GM19467 (cell line): Measurements from ENCODE around the gene APBB2.

Experiments
- ATAC-seq: cut with Tn5 transposase; IDR thresholded peaks from one replicate; pipeline ENCODE4 v1.9.1; 2021; ENCODE audit warnings: mild to moderate bottlenecking, moderate library complexity; ENCODE audit not compliant: unreplicated experiment

APBB2 gene

DNA sequence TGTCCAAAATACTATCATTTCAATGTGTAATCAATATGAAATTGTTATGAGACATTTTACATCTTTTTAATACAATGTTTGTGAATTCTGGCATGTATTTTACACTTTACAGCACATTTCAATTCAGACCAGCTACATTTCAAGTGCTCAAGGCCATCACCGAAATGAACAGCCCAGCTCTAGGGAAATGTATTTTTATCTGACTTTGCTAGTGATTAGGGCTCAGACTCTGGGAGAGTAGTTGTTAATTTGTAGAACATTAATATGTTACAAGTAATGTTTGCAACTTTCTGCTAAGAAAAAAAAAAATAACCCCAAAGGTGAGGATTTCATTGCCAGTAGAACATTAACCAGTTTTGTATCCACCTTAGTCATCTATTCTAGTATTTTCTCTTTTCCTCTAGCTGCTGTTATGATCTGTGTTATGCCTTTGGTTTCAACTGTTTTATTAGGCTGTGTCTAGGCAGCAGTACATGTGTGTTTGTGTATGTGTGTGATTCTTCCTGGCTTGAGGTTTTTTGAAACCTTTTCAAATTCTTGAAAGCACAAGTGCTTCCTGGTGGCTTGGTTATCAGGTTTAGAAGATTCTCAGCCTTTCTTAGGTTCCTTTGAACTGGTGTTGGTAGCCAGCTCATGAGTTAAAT lies 338.7 kb downstream of the APBB2 start:
- peak; percentile 64 for ATAC-seq

DNA sequence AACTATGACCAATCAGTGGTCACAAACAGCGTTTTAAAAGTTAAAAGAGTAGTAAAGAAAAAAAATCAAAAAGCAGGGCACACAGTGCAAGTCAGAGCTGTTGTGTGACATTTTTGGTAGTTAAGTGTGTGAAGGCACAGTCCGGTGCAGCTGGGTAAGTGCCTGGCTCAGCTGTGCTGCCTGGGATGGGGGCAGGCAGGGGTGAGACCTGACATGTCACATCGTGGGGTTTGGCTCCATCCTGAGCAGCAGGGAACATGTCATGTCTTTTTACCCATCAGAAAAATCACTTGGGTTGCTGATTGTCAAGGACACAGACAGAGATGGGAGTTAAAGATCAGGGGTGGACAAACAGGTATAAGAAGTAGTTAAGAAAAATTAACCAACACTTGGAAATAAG lies 339.4 kb downstream of the APBB2 start:
- no peak for ATAC-seq

DNA sequence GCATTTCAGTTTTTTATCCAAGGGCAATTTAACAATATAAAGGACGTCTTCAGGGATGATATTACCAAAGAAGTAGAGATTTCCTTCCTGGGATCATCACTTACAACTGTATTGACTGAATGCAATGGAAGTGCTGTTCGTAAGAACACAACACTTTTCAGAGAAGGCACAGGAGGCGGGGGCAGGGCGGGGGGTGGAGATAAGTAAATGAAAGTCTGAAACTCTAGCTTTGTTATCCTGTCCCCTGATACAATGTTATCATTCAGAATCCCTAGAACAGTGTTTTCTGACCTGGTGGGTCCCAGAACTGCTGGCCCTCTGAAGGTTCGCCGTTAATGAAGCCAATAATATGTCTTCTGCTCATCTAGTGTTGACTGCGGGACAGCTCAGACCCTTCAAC lies 340.0 kb downstream of the APBB2 start:
- no peak for ATAC-seq

DNA sequence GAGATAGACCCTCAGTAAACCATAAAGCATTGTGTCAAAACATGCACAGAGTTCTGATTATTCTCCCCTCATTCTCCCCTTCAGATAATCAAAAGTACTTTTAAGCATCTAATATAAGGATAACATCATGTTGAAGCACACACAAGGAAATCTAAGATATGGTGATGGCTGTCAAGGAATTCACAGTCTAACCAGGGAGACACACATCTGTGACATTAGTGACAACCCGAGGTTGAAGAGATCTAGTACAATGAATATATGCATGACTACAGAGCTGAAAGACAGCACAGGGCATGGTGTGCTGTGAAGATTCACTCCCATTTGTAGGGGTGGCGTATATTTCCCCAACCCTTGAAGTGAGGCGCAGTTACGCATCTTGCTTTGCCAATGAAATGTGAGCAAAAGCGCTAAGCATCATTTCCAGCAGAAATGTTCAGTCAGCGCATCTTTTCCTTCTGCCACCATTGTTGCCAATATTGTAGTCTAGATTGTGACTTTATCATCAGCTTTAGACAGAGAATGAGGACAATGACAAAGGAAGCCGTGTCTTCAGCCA lies 342.6 kb downstream of the APBB2 start:
- no peak for ATAC-seq

DNA sequence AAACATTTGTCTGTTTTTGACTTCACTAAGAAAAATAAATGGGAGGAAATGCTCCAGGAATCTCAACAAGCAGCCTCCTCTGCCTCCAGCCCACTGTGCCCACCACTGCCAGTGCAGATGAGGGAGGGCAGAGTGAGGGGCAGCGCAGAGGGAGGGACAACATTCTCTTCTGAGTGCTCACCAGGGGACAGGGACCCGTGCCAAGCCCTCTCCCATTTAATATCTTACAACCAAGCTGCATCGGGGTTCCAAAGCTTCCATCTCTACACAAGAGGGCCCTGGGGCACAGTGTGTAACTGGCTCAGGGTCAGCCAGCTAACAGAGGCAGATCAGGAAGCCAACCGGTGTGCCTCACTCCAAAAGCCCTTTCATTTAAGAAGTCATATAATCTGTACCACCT lies 344.2 kb downstream of the APBB2 start:
- ATAC-seq = no peak

DNA sequence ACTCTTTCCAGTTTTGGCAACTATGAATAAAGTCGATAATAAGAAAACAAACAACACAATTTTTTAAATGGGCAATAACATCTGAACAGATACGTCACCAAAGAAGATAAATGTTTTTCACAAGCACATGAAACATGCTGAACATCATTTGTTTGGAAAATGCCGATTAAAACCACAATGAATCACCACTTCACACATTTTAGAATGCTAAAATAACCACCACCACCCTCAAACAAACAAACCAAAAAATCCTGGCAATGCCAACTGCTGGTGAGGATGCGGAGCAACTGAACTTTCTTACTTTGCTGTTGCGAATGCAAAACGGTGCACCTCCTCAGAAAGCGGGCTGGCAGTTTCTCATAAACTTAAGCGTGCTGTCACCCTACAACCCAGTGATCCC lies 348.6 kb downstream of the APBB2 start:
- no peak for ATAC-seq

DNA sequence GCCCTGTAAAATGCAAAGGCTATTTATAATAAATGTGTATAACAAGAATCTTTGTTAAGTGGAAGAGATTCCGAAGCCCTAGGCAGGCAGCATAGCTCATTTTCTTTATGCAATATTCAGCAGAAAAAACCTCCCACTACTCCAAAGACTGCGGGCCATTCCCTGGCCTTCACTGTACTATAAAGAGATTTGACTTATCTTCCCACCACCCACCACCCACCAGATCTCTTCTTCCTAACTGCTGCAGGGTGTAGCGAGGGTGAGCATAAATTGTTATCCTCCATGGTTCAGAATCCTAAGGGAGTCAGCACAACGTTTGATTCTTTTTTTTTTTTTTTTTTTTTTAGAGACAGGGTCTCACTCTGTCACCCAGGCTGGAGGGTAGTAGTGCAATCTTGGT lies 349.8 kb downstream of the APBB2 start:
- no peak for ATAC-seq

DNA sequence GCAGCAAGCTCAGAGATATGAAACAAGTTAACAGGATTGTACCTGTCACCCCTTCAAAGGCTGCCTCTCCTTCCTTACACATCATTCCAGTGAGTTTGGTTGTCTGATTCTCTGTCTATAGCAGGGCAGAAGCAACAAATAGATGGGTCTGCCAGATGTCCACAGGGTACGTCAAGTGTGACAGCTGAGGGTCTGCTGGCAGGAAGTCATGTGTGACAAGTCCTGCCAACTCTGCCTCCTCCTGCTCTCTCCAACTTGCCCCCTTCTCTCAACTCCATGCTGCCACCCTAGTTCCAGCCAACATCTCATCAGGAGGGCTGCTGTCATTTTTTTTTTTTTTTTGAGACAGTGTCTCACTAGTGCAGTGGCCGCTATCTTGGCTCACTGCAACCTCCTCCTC lies 355.4 kb downstream of the APBB2 start:
- ATAC-seq = no peak

DNA sequence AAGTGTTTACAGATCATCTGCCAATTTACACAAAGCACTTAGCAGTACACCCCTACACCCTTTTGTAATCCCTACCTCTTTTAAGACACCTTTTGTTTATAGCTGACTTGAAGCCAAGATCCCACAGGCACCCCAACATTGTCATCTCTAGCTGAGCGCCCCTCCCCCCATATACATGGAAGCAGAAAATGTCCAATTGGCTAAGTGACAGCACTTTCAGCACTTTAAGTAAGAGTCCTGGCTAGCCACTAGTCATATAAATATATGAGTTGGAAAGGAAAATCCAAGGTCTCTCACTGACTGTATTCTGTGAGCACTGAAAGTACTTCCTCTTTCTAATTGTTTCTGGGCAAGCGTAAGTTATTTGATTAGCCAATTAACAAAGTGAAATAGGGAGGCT lies 356.4 kb downstream of the APBB2 start:
- ATAC-seq = no peak

DNA sequence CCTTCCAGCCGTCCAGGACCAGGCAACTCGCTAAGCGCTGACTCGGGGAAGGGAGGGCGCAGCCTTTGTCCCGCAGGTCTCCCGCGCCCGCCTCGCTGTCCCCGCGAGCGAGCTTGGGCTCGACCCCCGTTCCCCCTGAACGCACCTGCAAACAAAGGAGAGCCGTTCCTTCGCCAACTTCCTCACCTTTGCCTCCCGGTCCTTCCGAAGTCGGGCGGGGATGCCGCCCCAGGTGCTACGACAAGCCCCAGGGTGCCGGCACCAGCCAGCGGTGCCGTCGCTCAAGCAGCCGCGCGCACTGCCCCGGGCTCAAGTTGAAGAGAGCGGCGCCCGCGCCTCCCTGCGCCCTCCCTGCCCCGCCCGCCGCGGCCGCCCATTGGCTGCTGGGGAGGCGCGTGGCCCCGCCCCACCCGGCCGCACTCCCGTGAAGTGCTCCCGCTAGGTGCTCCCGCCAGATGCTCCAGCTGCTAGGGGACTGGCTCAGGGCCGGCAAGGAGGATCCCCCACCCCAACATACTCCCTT lies 357.4 kb downstream of the APBB2 start:
- peak; percentile 86 for ATAC-seq

DNA sequence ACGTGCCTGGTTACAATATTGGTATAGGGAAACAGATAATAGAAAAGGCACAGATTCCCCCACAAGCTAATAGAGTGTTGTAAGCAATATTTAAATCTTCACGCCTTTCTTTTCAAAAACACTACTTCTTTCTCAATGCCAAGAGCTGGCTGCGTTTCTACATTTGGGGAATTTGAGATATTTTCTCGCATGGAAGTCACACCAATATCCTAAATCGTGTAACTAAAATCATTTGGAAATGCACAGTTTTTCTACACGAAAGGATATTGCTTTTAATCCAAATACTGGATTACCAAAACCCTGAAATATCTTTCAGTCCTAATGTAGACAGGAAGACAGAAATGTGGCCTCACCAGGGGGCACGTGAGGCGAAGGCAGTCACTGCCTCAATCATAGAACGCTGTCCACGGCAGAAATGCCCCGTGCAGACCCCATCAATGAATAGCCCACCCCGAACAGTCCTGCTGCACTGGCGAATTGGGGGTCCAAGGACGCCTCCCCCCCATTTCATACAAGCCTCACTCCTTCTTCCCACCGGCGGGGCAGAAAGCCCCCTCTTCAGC lies 358.0 kb downstream of the APBB2 start:
- no peak for ATAC-seq

DNA sequence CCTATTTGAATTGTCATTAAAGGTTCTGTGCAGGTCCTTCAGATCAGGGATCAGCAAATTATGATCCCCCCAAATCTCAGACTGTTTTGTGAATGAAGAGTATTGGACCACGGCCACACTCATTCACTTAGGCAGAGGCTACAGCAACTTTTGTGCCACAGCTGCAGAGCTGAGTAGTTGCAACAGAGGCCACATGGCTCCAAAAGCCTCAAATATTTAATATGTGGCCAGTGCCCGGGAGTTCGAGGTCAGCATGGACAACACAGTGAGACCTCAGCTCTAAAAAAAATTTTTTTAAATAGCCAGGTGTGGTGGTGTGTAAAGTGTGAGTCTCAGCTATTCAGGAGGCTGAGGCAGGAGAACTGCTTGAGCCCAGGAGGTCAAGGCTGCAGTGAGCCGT lies 363.8 kb downstream of the APBB2 start:
- ATAC-seq = no peak

DNA sequence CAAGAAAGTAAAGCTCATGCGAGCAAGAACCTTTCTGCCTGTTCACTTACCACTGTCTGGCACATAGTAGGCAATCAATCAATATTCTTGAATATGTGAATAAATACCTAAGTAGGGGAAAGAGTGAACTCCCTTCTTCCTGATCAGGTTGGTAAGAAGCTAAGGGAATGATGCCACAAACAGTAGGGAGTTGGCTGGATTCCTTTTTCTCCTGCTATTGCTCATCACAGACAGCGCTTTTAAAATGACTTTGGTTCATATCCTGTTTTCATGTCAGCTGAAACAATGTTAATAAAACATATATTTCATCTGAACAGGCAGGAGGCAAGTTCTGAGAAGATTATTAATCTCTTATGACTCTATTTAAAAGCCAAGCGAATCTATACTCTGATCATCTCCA lies 365.4 kb downstream of the APBB2 start:
- ATAC-seq = no peak

DNA sequence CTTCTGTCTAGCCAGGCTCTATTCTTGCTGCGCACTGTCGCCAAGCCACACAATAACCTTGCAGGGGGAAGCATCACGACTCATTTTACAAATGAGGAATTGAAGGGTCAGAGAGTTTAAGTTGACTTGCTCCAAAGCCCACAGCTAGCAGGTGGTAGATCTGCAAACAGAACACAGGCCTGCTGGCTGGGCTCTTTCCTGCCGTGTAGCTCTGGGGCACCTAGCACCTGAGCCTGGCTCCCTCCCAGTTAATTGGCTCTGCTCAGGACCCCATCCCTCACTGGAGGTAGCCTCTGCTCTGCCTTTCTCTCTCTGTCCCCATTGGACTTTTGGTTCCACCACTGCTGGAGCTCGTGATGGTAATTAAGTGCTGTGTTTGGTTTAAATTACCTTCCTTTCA lies 366.1 kb downstream of the APBB2 start:
- ATAC-seq = no peak

DNA sequence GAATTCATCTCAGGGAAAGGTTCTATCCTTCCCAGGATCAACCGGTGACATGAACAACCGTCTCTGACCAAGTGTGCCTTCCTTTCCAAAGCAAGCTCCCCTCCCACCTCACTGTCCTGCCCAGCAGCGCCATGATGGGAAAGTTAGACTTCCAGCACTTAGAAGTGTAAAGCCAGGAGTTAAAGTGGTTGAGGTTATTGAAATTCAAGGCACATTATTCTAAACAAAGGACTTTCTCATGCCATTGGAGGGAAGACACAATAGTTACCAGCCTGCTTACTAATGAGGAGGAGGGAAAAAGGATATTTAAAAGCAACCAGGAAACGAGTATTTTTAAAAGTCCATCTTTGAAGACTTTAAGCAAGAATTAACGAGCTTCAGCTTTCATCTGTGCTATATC lies 367.8 kb downstream of the APBB2 start:
- no peak for ATAC-seq

DNA sequence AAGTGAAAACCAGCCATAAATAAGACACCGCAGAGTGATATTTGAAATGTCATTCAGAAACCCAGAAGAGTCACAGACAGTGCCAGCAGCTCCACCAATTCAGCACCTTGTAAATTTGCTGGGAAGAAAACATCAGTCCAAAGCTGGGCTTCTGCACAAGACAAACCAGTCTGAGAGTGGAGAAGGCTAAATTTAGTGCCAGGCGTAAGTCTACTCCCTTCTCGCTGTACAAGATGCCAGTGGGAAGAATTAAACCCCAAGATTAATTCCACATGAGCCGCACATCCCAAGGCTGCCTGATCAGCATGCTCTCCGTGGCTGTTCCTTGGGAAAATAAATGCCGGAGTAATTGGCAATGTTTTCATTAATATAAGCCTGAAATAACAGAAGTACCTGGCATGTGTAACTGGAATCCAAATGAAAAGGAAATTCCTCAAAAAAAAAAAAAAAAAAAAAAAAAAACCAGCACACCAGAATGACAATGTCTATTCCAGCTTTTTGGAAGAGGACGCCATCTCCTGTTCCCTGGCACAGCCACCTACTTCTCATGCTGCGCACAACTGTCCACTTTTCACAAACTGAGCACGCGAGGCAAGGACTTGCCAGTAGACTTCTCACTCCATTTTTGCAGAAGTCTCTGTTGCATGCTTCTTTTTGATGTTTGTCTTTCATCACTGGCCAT lies 369.0 kb downstream of the APBB2 start:
- no peak for ATAC-seq

DNA sequence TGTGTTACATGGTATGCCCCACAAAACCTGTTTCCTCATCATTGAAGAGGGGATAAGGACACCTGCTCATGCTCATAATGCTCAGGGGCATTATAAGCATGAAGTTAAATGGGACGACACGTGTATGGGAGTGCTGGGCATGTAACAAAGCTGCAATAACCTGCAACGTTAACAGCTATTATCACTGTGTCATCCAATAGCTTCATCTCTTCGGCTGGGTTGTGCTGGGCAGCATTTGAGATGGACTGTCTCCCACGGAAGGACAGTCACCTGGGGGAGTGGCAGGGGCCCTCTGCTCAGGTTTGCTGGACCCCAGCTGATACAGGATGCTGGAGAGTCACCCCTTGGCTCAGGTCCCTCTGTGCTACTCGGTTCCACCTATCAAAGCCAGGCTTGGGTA lies 370.1 kb downstream of the APBB2 start:
- ATAC-seq = no peak

DNA sequence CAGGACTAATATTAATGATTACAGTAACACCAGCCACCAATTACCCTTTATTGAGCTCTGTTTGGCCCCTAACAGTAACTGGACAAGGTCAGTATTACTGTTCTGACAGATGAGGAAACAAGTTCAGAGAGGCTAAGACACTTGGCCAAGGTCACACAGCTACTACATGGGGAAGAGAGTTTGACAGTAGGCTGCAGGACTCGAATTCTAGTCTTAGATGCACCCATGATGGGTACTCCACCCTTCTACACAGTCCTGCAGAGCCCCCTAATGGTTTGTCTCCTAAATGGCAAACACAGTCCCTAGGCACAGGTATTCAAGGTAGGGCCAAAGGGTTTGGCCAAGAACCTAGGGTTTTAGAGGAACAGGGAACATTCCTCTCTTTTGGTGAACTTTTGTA lies 370.6 kb downstream of the APBB2 start:
- no peak for ATAC-seq

DNA sequence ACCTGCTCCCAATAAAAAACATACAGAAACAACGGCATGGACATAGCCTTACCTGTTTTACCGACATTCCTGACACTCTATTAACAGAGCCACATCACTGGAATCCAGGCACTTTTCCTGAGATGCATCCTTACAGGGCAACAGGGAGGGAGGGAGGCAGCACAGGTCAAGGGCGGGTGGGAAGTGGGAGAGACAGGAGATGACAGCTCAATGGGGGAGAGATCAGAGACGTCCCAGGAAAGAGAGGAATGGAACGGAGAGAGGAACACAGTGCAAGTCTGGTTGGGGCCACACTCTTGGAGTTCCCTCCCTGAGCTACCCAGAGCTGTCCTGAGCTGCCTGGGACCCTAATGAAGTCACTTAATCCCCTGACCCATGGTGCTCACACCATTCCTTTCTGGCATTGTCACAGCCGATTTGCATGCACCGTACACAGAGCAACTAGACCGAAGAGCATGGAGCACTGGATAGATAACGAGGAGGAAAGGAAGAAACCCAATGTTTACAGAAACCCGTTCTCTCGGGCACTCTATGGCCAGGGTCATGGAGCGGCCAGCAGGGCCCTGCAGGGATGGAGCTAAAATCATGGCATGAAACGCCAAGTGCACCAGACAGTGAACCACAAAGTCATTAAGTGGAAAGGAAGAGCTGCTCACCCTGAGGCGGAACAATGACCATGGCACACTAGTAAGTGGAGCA lies 371.5 kb downstream of the APBB2 start:
- ATAC-seq = no peak

DNA sequence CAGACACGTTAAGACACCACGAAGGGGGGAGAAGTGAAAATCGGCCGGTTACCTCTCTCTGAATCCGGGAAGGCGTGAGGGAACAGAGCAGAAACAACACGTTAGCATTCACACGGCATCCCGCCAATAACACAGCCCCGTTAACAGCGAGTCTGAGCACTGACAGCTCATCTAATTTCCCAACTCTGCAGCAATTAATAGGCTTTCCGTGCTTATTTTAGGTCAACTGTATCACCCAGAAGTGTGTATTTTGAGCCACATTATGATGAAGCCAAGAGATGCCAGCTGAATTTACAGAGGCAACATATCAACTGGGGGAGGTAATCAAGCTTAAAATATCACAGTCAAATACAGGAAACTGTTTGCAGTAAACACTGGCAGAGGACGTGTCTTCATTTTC lies 372.0 kb downstream of the APBB2 start:
- no peak for ATAC-seq

DNA sequence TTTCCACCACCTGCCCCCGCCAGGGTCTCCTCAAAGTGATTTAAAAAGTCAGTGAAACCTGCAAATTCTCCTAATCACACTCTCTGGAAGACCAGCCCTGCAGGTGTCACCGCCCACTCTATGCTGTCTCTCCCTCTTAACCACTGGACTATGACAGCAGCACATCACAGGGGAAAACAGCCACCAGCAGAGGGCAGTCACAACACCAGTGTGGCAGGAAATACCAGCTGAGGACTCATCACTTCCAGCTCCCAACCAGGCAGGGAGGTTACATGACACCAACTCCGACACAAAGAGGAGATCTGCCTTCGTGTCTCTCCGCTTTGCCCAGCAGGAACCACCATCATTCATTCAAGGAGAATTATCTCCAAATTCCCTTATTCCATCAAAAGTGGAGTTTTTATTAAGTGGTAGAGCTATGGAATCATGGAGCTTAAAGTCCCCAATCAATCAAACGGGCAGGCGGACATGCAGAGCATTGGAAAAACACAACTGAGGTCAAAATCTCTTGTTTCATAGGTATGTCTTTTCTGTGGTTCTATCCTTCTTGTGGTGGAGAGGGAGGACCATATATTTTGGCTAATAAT lies 373.3 kb downstream of the APBB2 start:
- ATAC-seq = peak; percentile 69
